Tibial nerve (tissue), 4 donors: ENCODE data around the gene PRR35.

ENCODE experiments used
- CTCF ChIP-seq, 5 experiments: fragments of 200-600 bp in 3 of 5; fragments of 450-650 bp in 2 of 5; sonication (generic) in 3 of 5; IDR thresholded peaks; one replicate each; pipeline ENCODE4 v1.5.1; 2016 to 2019; ENCODE audit warnings: antibody characterized with exemption in 5 of 5, mild to moderate bottlenecking in 3 of 5, moderate library complexity in 2 of 5
- EP300 ChIP-seq, 2 donors: sonication (generic); formaldehyde crosslinking; IDR thresholded peaks; one replicate each; pipeline ENCODE4 v1.6.1; 2017; ENCODE audit warnings: antibody characterized with exemption in 2 of 2, mild to moderate bottlenecking in 1 of 2

GRCh38 chr16:528111-529011 lies 31.8 kb upstream of the PRR35 start:
- TF ChIP-seq EP300 (IDR thresholded peaks at IDR 0.05) (no peak), CTCF (IDR thresholded peaks at IDR 0.05) (no peak)
